ENCODE results near the gene PLEKHA6. TPM values are rescaled to one million over a fixed set of nuclear protein-coding genes. Genes with fewer than 3 reads are reported as not detected.

PLEKHA6 gene
- total RNA-seq, 1 experiment from 2014 or later = 5.5 TPM

- no peak for DNase-seq (ENCODE audit: low read depth, low spot score)
- no peak for ATAC-seq
- no peaks in the 10 kb centered on the region for H3K9me3 ChIP-seq (ENCODE audit: control insufficient read depth, insufficient read depth, low read depth, low read length)
- in situ Hi-C loops (cut with HindIII; ENCODE audit: low pct_unique_long_range_greater_than_20kb, low sequenced_read_pairs) (no loop called here), intact Hi-C loops (cut with micrococcal nuclease; ENCODE audit: unreplicated experiment) (no loop called here)
- H3K4me3 ChIP-seq (ENCODE audit: low read depth in 2 of 2, low read length in 2 of 2) = no peak overlapping the region
- H3K4me1 ChIP-seq (ENCODE audit: control insufficient read depth, insufficient read depth, low read length) = no peaks in the 10 kb centered on the region
- no TSS peak for BruUV-seq (replicated peaks)
- ChIA-PET POLR2A (no interaction called here), CTCF (no interaction called here)
- no peak for TF ChIP-seq SIN3A (IDR thresholded peaks at IDR 0.05; ENCODE audit: borderline replicate concordance, insufficient read depth, low read depth, low read length)
- TF ChIP-seq REST (IDR thresholded peaks at IDR 0.05; ENCODE audit: insufficient read depth in 1 of 2, low read depth in 2 of 2, low read length in 1 of 2) = no peak
- no peak for TF ChIP-seq TCF7L2 (IDR thresholded peaks at IDR 0.05; ENCODE audit: low read depth, low read length)
- no peak for TF ChIP-seq POLR2AphosphoS5 (IDR thresholded peaks at IDR 0.05; ENCODE audit: low read depth, low read length)
- TF ChIP-seq CTCF (IDR thresholded peaks at IDR 0.05) = no peak
- no peaks in the 10 kb centered on the region for H3K27me3 ChIP-seq (ENCODE audit: control insufficient read depth, insufficient read depth, low read length)
- no peaks in the 10 kb centered on the region for H3K36me3 ChIP-seq (ENCODE audit: control insufficient read depth, insufficient read depth, low read length)
- no peak overlapping the region for H3K27ac ChIP-seq (ENCODE audit: low read length)
These were observed 132.4 kb downstream of the PLEKHA6 start for GRCh38 chr1:204227351-204227750.

GRCh38 chr1:204225841-204226735, 133.6 kb downstream of the PLEKHA6 start:
- ChIA-PET CTCF (no interaction called here), POLR2A (no interaction called here)
- no peaks in the 10 kb centered on the region for H3K4me1 ChIP-seq (ENCODE audit: control insufficient read depth, insufficient read depth, low read length)
- H3K27ac ChIP-seq (ENCODE audit: low read length) = no peak overlapping the region
- no peak overlapping the region for H3K4me3 ChIP-seq (ENCODE audit: low read depth in 2 of 2, low read length in 2 of 2)
- in situ Hi-C loops (cut with HindIII; ENCODE audit: low pct_unique_long_range_greater_than_20kb, low sequenced_read_pairs) (no loop called here), intact Hi-C loops (cut with micrococcal nuclease; ENCODE audit: unreplicated experiment) (no loop called here)
- DNase-seq (ENCODE audit: low read depth, low spot score) (no peak), ATAC-seq (no peak)
- no TSS peak for BruUV-seq (replicated peaks)
- no peaks in the 10 kb centered on the region for H3K9me3 ChIP-seq (ENCODE audit: control insufficient read depth, insufficient read depth, low read depth, low read length)
- no peak for TF ChIP-seq CTCF (IDR thresholded peaks at IDR 0.05)
- no peak for TF ChIP-seq POLR2AphosphoS5 (IDR thresholded peaks at IDR 0.05; ENCODE audit: low read depth, low read length)
- no peak for TF ChIP-seq SIN3A (IDR thresholded peaks at IDR 0.05; ENCODE audit: borderline replicate concordance, insufficient read depth, low read depth, low read length)
- no peak for TF ChIP-seq TCF7L2 (IDR thresholded peaks at IDR 0.05; ENCODE audit: low read depth, low read length)
- no peak for TF ChIP-seq REST (IDR thresholded peaks at IDR 0.05; ENCODE audit: insufficient read depth in 1 of 2, low read depth in 2 of 2, low read length in 1 of 2)
- no peaks in the 10 kb centered on the region for H3K27me3 ChIP-seq (ENCODE audit: control insufficient read depth, insufficient read depth, low read length)
- H3K36me3 ChIP-seq (ENCODE audit: control insufficient read depth, insufficient read depth, low read length) = no peaks in the 10 kb centered on the region

Measured in Panc1 (cell line).